A549 (cell line): ENCODE results near the gene FOXO1. TPM values are rescaled to one million over a fixed set of nuclear protein-coding genes. Genes with fewer than 3 reads are reported as not detected.

ENCODE experiments used
- ATAC-seq, 2 experiments: fragments of 200-7000 bp in 1 of 2; fragments of >200 bp in 1 of 2; cut with Nextera tagmentation in 1 of 2; cut with Tn5 transposase in 1 of 2; 3 replicates each; pipeline versions ENCODE4 v1.8.0 to v1.9.1; 2018 to 2020; ENCODE audit warnings: mild to moderate bottlenecking in 1 of 2, moderate library complexity in 1 of 2
- CTCF ChIA-PET: fragments of 300-600 bp; sonication (Branson Sonifier 250); formaldehyde crosslinking; extraction: SDS; loops from one replicate; lab custom pipeline; 2021; ENCODE audit warnings: antibody characterized with exemption, inconsistent platforms; lab: Yijun Ruan, JAX
- POLR2A ChIA-PET: fragments of 350-600 bp; formaldehyde crosslinking; extraction: SDS; loops from one replicate; lab custom pipeline; 2021; ENCODE audit warnings: antibody characterized with exemption, inconsistent platforms; lab: Yijun Ruan, JAX
- DNase-seq, 2 experiments: peaks; one replicate each; pipeline versions ENCODE4 v3.0.0 to v3.0.0-alpha.2; 2011 to 2016; ENCODE audit warnings: low read depth in 1 of 2, low spot score in 1 of 2
- FAIRE-seq: peaks from 2 replicates; lab custom pipeline; 2011; peaks lifted over from hg19 to GRCh38; lab: Jason Lieb, UNC
- H3K27ac ChIP-seq, 2 experiments: fragments of >200 bp; sonication (Bioruptor Twin); formaldehyde crosslinking; 3 replicates each; pipeline ENCODE4 v1.5.1; 2016 to 2017
- H3K4me1 ChIP-seq: fragments of >200 bp; sonication (Bioruptor Twin); formaldehyde crosslinking; 3 replicates; pipeline ENCODE4 v1.6.1; 2016
- H3K4me2 ChIP-seq: fragments of >200 bp; sonication (Bioruptor Twin); formaldehyde crosslinking; 3 replicates; pipeline ENCODE4 v1.6.1; 2016
- H3K4me3 ChIP-seq: fragments of >200 bp; sonication (Bioruptor Twin); formaldehyde crosslinking; 3 replicates; pipeline ENCODE4 v1.5.1; 2016
- H3K9me3 ChIP-seq: fragments of >200 bp; sonication (Bioruptor Twin); formaldehyde crosslinking; 3 replicates; pipeline ENCODE4 v1.6.1; 2016
- CHD2 ChIP-seq: fragments of 150-350 bp; IDR thresholded peaks from 2 replicates; pipeline ENCODE4 v1.6.1; 2014; ENCODE audit warnings: low read length; ENCODE audit not compliant: partially characterized antibody
- EHF ChIP-seq: fragments of 250-450 bp; sonication (Bioruptor Pico); IDR thresholded peaks from 2 replicates; pipeline ENCODE4 v1.5.0; 2020; ENCODE audit warnings: mild to moderate bottlenecking
- EP300 ChIP-seq, 2 experiments: fragments of >200 bp; sonication (Bioruptor Twin); formaldehyde crosslinking; IDR thresholded peaks; 2 replicates in 1 of 2; 3 replicates in 1 of 2; pipeline ENCODE4 v1.6.1; 2016 to 2017
- ESRRA ChIP-seq: fragments of 150-350 bp; IDR thresholded peaks from 2 replicates; pipeline ENCODE4 v1.6.1; 2014; ENCODE audit warnings: mild to moderate bottlenecking, low read length, borderline replicate concordance
- JUNB ChIP-seq: fragments of >200 bp; sonication (Bioruptor Twin); formaldehyde crosslinking; IDR thresholded peaks from 2 replicates; pipeline ENCODE4 v1.6.1; 2016
- MAFK ChIP-seq: fragments of 450-650 bp; IDR thresholded peaks from 2 replicates; pipeline ENCODE4 v1.6.1; 2014; ENCODE audit not compliant: partially characterized antibody
- MYC ChIP-seq: IDR thresholded peaks from 2 replicates; pipeline ENCODE4 v1.6.1; 2012; ENCODE audit warnings: mild to moderate bottlenecking, inconsistent platforms, low read length, improper control_type of control experiment, borderline replicate concordance
- NFE2L2 ChIP-seq: fragments of 150-350 bp; conservative IDR thresholded peaks from 2 replicates; pipeline ENCODE4 v1.6.1; 2014; ENCODE audit warnings: low read length
- NPAS2 ChIP-seq: fragments of 250-450 bp; sonication (Bioruptor Pico); IDR thresholded peaks from 2 replicates; pipeline ENCODE4 v1.8.0; 2022; ENCODE audit warnings: mild to moderate bottlenecking, moderate library complexity, borderline replicate concordance
- PHF8 ChIP-seq: fragments of 200-600 bp; sonication (generic); IDR thresholded peaks from 2 replicates; pipeline ENCODE4 v1.6.1; 2016; ENCODE audit warnings: low read depth, mild to moderate bottlenecking, antibody characterized with exemption, moderate library complexity, borderline replicate concordance
- POLR2AphosphoS2 ChIP-seq: conservative IDR thresholded peaks from 2 replicates; pipeline ENCODE4 v1.6.1; 2012; ENCODE audit warnings: low read length, improper control_type of control experiment, inconsistent platforms
- WGBS: methylation state at CpG from one replicate; pipeline ENCODE4 v1.1.6; 2017; ENCODE audit errors: missing lambda C conversion rate; 5-methylcytosine and 5-hydroxymethylcytosine counted together
- polyA plus RNA-seq, 4 experiments: library from polyadenylated mRNA; depleted of rRNA in 3 of 4; stranded (reverse); fragments of >200 nt; fragmentation: RNase III in 1 of 4; extraction: RNeasy Plus Mini Kit Qiagen cat#74134 plus additional on column Dnase treatment in 1 of 4; gene quantifications; 2 replicates in 3 of 4; 3 replicates in 1 of 4; pipeline ENCODE4 v1.2.3, GENCODE V29; 2011 to 2017
- TF ChIP-seq, protein P1 (sequence below): IDR thresholded peaks from 2 replicates; pipeline ENCODE4 v1.6.1; 2012; ENCODE audit warnings: low read depth, borderline replicate concordance
- TF ChIP-seq, protein P2 (sequence below): fragments of 450-650 bp; IDR thresholded peaks from 2 replicates; pipeline ENCODE4 v1.6.1; 2014; ENCODE audit warnings: antibody characterized with exemption
- TF ChIP-seq, protein P3 (sequence below): fragments of 200-600 bp; sonication (generic); IDR thresholded peaks from 2 replicates; pipeline ENCODE4 v1.6.1; 2016; ENCODE audit warnings: antibody characterized with exemption, mild to moderate bottlenecking, moderate library complexity
- TF ChIP-seq, protein P4 (sequence below): fragments of 150-350 bp; IDR thresholded peaks from 2 replicates; pipeline ENCODE4 v1.6.1; 2014; ENCODE audit warnings: low read depth, mild to moderate bottlenecking, low read length

Gene FOXO1
- polyA plus RNA-seq, 2 of the 4 experiments (the other 2 are of a cell fraction), result 2.2 to 3.6 TPM

DNA sequence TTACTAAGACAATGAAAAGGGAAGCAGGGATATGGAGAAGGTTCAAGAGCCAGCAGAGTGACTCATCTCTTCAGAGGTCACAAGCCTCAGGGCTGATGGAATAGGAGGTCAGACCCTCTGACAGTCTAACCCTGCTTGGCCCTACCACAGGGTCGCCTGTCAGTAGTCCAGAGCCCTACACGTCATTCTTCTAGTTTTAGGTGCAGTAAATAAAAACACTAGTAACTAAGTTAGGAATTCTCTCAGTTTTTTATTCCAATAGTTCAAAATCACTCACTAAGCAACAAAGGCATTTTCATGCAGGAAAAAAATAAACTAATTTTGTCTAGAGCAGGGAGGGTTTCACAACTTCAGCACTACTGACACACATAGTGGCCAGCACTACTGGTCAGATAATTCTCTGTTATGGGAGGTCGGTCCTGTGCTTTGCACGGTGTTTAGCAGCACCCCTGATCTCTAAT, 27.2 kb downstream of the FOXO1 start:
- H3K4me1 ChIP-seq, result peaks cover 10% of the 10 kb centered on the region; the same call in 2 of the 3 replicates
- H3K4me3 ChIP-seq, result no peak overlapping the region
- no peak overlapping the region for H3K27ac ChIP-seq
- ChIA-PET CTCF (no interaction called here), POLR2A (no interaction called here)
- WGBS, result 60% methylated on average over 4 of the region's 4 CpGs
- no peak overlapping the region for H3K4me2 ChIP-seq
- no peaks in the 10 kb centered on the region for H3K9me3 ChIP-seq
- ATAC-seq, result peak; percentile 43 to 47; a peak in 3 of 6 replicates
- no peak for FAIRE-seq
- DNase-seq, result no peak
- TF ChIP-seq EHF (CRISPR knock-in tag), result no peak

DNA sequence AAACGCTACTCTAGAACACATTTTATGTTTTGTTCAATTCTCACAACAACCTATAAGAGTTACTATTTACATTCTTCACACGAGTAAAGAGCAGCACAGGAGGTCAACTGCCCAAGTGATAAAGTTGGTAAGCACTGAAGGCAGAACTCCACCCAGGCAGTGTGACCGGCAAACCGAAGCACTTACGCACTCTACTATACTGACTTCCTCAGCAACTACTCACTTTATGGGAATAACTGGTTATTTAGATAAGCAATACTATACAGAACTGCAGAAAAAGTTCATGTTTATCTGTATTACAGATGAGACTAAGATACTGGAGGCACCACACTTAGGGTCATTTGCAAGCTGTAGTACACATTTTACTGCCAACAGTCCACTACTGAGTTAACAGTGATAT, 28.8 kb downstream of the FOXO1 start:
- H3K4me3 ChIP-seq, result no peak overlapping the region
- FAIRE-seq (no peak), ATAC-seq (no peak), DNase-seq (no peak)
- no peak overlapping the region for H3K4me2 ChIP-seq
- H3K27ac ChIP-seq, result no peak overlapping the region
- ChIA-PET POLR2A (no interaction called here), CTCF (no interaction called here)
- no peak for TF ChIP-seq CHD2
- H3K9me3 ChIP-seq, result no peaks in the 10 kb centered on the region
- H3K4me1 ChIP-seq, result peaks cover 10% of the 10 kb centered on the region; the same call in 2 of the 3 replicates
- WGBS, result 75% methylated on average over 5 of the region's 5 CpGs

DNA sequence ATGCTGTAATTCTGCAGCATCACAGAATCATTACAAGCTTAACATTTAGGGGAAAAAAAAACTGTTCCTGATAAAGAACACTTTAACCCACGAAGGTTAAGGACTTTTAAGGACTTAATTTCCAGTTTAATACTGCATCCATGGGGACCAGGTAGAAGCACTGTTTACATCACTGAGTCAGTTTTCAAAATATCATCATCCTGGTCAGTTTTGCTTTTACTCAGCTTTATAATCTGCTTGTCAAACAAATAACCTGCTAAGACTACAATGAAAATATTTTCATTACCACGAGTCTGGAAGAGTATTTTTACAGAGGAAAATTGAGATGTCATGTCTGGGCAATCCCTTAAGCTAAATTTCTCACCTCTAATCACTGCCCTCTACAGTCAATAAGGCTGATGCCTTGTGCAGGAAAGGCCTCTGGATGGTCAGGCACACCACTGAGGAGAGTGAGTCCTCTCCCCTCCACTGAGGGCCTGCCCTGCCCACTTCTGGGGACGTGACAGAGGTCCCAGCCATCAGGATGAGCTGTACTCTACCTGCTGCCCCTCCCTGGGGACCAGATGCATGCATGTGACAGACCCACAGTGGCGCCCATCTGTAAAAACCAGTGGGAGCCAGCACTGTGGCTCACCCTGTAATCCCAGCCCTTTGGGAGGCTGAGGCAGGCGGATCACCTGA, 31.0 kb downstream of the FOXO1 start:
- ATAC-seq, result peak in 1 of 2 experiments; percentile 43; a peak in 1 of 6 replicates
- POLR2A ChIA-PET, result no interaction called here
- CTCF ChIA-PET, result no interaction called here
- no peak for DNase-seq
- Histone ChIP-seq H3K4me1 (peaks cover 10% of the 10 kb centered on the region; the same call in 2 of the 3 replicates), H3K4me2 (no peak overlapping the region), H3K27ac (no peak overlapping the region)
- 48% methylated on average over 4 of the region's 5 CpGs for WGBS
- TF ChIP-seq PHF8 (no peak), CHD2 (no peak), ESRRA (no peak), NFE2L2 (no peak), EHF (CRISPR knock-in tag) (no peak), MYC (no peak), EP300 (IDR thresholded peaks at IDR 0.05) (no peak), POLR2AphosphoS2 (no peak), JUNB (no peak), NPAS2 (CRISPR knock-in tag) (no peak), MAFK (no peak)
- TF ChIP-seq, protein P1, sequence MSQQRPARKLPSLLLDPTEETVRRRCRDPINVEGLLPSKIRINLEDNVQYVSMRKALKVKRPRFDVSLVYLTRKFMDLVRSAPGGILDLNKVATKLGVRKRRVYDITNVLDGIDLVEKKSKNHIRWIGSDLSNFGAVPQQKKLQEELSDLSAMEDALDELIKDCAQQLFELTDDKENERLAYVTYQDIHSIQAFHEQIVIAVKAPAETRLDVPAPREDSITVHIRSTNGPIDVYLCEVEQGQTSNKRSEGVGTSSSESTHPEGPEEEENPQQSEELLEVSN, result no peak
- TF ChIP-seq, protein P2, sequence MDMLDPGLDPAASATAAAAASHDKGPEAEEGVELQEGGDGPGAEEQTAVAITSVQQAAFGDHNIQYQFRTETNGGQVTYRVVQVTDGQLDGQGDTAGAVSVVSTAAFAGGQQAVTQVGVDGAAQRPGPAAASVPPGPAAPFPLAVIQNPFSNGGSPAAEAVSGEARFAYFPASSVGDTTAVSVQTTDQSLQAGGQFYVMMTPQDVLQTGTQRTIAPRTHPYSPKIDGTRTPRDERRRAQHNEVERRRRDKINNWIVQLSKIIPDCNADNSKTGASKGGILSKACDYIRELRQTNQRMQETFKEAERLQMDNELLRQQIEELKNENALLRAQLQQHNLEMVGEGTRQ, result no peak
- TF ChIP-seq, protein P3, sequence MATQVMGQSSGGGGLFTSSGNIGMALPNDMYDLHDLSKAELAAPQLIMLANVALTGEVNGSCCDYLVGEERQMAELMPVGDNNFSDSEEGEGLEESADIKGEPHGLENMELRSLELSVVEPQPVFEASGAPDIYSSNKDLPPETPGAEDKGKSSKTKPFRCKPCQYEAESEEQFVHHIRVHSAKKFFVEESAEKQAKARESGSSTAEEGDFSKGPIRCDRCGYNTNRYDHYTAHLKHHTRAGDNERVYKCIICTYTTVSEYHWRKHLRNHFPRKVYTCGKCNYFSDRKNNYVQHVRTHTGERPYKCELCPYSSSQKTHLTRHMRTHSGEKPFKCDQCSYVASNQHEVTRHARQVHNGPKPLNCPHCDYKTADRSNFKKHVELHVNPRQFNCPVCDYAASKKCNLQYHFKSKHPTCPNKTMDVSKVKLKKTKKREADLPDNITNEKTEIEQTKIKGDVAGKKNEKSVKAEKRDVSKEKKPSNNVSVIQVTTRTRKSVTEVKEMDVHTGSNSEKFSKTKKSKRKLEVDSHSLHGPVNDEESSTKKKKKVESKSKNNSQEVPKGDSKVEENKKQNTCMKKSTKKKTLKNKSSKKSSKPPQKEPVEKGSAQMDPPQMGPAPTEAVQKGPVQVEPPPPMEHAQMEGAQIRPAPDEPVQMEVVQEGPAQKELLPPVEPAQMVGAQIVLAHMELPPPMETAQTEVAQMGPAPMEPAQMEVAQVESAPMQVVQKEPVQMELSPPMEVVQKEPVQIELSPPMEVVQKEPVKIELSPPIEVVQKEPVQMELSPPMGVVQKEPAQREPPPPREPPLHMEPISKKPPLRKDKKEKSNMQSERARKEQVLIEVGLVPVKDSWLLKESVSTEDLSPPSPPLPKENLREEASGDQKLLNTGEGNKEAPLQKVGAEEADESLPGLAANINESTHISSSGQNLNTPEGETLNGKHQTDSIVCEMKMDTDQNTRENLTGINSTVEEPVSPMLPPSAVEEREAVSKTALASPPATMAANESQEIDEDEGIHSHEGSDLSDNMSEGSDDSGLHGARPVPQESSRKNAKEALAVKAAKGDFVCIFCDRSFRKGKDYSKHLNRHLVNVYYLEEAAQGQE, result no peak
- TF ChIP-seq, protein P4, sequence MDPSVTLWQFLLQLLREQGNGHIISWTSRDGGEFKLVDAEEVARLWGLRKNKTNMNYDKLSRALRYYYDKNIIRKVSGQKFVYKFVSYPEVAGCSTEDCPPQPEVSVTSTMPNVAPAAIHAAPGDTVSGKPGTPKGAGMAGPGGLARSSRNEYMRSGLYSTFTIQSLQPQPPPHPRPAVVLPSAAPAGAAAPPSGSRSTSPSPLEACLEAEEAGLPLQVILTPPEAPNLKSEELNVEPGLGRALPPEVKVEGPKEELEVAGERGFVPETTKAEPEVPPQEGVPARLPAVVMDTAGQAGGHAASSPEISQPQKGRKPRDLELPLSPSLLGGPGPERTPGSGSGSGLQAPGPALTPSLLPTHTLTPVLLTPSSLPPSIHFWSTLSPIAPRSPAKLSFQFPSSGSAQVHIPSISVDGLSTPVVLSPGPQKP, result no peak
- TF ChIP-seq, all 56 proteins: peak for 0
- Histone ChIP-seq H3K9me3 (no peaks in the 10 kb centered on the region), H3K4me3 (no peak overlapping the region)
- no peak for FAIRE-seq
